NOMO-1 treated with DMSO at 0.1 percent for 48 hours (cell line): ENCODE measurements around the gene ADSL.
A peak's percentile ranks its signal among the peaks of the same experiment; 100 is the strongest.

Experiments used
- DNase-seq: peaks from one replicate; lab custom pipeline; 2025; ENCODE audit not compliant: unreplicated experiment; lab: John Stamatoyannopoulos, UW

ADSL gene

DNA sequence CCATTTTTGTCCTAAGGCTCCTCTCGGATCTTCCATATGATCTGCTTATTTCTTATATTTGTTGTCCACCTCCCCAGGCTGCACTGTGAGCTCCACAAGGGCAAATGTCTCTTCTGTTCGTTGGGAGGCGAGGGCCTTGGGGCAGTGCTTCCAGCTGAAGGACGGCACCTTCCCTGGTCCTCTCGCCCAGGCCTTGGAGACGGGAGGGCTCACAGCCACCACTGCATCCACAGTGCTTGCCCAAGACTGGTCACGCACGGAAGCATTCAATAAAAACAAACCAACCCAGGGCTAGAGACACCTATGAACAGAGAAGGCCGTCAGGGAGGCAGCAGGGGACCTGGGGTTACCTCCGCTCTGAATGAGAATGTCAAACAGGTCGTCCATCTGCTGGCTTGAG is 70.3 kb downstream of the ADSL start:
- DNase-seq = no peak

DNA sequence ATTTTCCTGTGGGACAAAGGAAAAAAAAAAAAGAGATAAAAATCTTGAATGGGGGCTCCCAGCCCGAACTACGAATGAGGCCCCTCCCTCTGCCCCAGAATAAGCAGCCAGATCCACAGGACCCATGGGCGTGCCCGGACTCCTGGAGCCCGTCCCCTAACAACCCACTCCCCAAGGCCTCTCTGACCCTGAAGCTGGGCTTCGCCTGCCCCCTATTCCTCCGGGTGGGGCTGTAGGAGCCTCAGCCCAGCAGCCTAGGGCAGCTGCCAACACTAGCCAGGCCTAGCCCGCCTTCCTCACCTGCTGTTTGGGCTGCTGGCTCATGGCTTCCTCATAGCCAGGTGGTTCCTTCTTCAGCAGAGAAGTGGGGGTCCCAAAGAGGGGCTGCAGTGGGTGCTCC is 70.7 kb downstream of the ADSL start:
- DNase-seq = no peak

DNA sequence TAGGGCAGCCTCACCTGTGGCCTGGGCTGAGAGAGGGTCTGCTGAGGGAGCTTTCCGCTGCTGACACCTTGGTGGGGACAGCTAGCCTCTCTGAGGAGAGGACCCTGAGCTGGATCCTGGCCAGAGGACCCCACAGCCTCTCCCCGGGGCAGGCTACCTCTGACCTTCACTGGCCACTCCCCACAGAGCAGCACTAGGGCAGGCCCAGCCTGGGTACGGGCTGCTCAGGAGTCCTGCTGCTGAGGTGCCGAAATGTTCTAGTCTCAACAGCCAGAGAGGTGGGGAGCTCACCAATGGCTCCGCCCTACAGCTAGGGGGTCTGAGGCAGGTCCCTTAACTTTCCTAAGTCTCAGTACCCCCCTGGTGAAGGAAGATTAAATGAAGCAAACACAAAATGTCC is 71.6 kb downstream of the ADSL start:
- DNase-seq = no peak

DNA sequence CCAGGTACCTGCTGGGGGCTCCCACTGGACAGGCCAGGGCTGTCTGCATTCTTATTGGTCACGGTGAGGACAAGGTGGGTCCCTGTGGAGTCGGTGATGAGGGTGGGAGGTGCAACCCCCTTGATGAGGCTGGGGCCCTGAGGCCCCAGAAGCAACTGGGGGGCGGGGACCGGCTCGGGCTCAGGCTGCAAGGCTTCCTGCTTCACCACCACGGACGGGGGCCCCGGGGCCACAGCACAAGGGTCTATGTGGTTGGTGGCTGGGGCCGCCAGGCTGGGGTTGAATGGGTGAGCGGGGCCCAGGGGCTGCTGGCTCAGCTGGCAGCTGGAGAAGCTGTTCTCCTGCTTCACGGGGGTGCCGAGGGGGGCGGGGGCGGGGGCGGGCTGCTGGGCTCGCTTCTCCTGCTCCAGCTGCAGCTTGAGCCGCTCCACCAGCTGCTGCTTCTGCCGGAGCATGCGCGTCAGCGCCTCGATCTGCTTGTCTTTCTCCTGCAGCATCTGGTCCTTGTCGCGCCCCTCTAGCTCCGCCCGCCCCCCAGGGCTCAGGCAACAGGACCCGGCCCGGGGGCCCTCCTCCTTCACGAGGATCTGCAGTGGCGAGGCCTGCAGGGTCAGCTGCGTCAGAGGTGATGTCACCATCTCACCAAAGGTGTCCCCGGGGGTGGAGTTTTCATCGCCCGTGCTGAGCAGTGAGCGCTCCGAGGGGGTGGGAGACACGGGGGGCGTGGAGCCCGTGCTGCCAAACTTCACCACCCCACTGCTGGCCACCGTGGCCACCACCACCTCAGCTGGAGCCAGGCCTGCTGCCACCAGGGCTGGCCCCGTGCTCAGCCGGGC is 72.3 kb downstream of the ADSL start:
- DNase-seq = no peak

DNA sequence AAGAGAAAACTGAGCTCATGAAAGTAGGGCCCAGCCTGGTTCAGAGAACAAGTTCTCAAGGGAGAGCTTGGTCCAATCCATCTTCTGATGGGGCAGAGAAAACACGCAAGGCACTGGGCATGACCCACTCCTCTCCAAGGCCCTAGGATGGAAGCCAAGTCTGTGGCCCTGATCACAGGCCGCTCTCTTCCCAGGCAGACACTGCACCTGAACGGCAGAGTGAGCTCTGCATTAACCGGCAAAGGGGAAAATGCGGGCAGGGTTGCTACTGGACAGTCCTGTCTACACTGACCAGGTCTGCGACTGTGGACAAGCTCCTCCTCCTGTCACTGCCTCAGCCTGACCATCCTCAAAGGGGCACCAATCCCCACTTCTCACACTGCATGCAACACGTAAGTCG is 73.4 kb downstream of the ADSL start:
- DNase-seq = no peak

DNA sequence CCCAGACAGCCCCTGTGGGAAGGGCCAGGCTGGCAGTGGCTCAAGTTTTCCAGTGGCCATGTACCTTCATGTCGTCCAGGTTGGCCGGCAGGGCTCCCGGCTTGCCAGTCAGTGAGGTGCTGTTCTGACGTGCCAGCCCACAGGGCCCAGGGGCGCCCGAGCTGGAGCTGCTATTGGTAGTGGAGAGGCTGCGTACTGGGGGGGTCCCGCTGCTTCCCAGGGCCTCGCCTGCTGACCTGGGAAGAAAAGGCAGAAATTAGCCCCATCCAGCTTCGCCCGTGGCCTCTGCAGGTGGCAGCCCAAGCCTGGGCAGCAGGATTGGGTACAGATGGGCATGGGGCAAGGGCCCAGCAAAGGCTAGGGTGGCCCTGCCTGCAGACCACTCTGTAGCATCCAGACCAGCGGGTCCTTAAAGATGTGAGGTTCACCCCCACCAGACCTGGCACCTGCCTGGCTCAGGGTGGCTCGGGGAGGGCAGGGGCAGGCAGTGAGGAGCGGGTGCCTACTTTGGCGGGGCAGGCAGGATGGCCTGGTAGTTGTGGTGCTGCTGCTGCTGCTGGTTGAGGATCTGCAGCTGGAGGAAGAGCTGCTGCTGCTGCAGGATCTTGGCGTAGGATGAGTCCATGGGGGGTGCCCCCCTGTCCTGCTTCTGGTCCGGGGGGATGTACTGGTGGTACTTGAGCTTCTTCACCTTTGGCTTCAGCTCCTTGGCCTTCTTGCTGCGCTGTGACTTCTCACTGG is 74.2 kb downstream of the ADSL start:
- no peak for DNase-seq

DNA sequence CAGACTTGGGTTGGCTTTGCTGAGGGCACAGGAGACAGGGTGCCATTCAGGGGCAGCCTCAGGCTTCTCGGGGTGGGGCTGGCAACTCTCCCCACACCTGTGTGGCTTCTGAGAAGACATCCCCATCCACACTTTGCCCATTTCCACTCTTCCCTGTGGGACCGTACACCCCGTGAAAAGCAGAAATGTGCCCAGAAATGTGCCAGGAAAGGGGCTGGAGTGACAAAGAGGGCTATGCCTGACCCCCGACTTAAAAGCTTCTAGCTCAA is 74.7 kb downstream of the ADSL start:
- DNase-seq = no peak

DNA sequence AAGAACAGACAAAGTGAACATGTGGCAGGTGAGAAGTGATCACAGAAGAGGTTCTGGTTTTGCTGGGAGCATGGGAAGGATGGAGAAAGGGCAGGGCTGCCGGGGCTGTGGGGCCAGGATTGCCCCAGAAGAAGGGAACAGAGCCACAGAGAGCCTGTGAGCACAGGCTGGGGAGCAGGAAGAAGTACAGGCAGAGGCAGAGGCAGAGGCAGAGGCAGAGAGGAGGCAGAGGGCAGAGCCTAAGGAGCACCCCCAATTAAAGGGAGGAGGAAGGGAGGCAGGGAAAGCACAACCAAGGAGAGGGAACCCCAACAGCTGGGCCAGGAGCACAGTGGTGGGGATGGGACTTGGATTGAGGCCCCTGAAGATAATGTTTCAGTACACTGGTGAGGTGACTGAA is 75.6 kb downstream of the ADSL start:
- no peak for DNase-seq

DNA sequence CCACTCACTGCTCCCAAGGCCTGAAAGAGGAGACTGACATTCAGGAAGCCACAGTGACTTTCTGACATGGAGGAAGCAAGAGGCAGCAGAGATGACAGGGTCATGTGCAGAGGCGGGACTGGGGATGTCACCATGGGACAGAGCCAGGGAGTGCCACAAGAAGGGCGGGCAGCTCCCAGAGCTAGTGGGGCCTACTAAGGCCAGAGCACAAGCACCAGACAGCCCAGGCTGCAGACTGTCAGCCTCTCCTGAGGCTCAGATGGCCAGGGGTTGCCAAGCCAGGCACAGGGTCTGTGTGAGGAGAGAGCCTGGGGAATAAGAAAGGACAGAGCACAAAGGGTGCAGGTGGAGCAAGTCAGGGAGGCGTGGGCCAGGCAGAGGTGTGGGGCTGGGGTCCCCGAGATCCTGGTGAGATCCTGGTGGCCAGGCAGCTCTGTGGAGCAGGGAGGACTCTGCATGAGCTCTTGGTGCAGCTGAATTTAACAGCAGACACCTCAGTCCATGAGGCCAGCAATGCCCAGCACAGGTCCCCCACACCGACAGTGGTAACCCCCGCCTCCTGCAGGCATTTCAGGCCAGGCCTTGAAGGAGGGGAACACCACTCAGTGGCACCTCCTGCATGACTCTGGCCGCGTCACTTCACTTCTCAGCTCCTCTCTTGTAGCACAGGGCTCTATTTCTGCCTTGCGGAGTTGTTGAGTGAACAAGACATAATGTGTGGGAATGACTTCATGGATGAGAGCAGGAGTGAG is 76.4 kb downstream of the ADSL start:
- no peak for DNase-seq

DNA sequence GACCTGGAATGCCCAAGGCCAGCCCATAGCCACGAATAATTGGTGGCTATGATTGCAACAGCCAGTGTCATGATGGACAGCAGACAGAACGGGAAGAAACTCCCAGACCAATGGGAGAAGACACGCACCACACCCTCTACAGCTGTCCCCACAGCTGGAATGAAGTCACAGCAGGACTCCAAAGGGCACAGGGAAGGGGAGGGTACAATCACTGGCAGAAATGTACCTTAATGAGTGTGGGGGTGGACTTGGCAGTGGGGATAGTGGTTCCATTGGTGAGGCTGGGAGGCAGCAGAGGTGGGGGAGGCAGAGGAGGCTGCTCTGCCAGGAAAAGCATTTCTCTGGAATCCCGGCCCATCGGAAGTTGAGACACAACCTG is 77.0 kb downstream of the ADSL start:
- DNase-seq = no peak

DNA sequence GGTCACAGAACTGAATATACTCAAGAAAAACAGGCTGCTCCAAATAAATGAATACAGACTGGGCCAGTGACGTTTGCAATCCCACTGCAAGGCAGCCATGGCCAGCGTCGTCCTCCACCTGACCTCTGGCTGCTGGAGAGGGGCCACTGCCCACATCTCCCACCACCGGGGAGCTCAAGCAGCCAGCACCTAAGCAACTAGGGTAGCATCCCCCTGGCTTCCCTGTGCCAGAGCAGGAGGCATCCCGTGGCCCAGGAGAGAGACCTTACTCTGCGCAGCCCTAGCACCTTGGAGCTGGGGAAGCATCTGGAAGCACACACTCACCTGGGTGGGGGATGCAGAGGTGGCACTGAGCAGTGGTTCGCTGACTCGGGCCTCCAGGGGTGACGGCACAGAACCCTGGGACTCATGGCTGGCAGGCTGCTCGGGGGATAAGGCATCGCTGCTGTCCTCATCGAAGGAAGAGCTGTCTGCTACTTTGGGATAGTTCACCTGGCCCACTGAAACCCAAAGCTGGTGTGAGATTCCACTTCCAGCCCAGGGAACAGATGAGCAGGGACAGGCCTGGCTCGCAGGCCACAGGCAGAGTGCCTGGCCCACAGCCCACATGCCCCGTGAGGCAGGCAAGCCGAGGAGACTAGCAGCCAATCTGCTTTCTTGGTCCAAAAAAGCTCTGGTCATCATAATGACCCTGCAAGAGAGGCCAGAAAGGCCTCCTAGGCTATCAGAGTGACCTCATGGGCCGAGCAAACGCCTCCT is 77.8 kb downstream of the ADSL start:
- no peak for DNase-seq

DNA sequence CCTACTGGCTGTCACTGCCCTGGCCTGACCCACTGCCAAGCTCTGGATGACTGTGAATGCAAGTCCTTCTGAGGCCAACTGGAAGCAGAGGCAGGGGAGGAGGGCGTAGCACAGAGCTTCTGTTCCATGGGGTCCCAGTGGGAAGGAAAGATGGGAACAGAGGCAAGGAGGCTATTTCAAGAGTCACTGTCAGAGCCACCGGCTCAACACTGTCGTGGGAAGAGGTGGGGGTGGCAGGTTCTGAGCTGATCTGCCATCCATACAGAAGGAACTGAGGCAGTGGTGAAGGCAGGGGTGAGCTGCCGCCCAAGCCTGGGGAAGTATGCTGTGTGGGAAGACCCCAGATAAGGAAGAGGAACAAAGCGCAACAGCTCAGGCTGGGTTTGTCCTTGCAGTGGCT is 78.8 kb downstream of the ADSL start:
- DNase-seq = no peak

DNA sequence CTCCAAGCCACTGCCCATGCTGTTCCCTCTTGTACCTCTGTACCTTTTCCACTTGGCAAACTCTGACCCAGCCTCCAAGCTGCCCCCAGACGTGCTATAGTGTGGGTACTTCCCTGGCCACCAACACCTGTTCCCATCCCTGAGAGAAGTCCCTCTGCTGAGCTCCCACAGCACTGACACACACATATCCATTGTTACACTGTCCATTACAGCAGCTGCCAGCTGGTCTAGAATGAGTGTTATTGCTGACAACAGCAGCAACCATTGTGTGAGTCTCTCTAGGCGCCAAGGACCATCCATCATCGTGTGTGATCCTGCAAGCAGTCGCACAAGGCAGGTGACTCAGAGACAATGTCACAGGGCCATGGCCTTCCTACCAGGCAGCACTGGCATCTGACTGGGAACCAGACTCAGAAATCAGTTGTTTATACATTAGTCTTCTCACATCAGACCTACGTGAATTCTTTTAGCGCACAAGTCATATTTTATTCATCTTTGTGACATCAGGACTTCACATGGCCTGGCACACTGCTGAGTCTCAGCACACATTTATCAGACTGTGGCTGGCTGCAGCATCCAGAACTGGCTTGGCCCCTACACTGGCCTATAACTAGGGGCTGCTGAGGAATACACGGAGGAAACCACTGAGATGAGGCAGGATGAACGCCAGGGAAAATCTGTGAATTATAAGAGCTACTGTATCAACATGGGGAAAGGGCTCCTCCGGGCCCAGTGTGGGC is 80.5 kb downstream of the ADSL start:
- no peak for DNase-seq

DNA sequence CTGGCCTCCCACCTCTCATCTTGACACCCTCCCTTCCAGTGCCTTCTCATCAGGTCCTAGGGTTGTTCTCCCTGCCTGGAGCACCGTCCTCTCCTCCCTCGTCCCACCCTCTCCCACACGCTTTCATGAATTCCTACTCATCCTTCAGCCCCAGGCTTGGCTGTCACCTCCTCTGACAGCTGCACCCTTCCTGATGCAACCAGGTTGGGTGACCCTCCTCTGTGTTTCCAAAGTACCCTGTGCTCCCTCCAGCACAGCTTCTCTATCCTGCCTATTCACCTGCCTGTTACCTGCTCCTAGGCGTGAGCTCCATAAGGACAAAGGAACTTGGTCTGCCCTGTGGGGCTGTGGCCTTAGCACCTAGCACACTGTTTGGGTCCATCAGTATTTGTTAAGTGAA is 82.5 kb downstream of the ADSL start:
- DNase-seq = no peak

DNA sequence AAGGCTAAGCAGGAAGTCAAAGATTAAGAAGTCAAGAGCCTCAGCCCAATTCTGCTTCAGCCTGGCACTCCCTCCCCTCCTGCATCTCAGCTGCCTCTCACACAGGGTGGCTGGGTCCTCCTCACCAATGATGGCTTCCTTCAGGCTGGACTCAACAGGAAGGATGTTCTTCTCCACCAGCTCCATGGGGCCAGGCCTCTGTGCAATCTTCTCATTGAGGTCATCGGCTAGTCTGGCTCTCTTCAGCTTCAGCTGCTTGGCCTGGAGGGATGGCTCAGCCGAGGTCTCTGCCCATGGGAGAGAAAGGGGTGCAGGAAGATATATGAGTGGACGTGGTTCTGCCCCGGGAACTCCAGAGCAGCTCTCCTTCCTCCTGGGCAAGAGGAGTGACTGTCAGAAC is 83.2 kb downstream of the ADSL start:
- DNase-seq = no peak

DNA sequence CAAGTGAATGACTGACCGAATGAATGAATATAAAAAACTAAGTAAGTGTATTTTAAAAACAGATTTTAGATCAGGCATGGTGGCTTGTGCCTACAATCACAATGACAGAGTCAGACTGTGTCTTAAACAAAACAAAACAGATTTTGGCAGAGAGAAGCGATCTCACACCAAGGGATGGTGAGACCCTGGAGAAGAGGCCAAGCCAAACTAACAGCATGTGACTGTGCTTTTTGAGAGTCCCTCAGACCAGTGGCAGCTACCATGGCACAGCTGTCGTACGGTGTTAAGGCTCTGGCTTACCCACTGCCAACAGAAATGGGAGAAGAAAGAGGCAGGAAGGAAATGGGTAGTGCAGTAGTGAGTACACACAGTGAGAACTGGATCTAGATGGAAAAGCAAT is 84.7 kb downstream of the ADSL start:
- no peak for DNase-seq

DNA sequence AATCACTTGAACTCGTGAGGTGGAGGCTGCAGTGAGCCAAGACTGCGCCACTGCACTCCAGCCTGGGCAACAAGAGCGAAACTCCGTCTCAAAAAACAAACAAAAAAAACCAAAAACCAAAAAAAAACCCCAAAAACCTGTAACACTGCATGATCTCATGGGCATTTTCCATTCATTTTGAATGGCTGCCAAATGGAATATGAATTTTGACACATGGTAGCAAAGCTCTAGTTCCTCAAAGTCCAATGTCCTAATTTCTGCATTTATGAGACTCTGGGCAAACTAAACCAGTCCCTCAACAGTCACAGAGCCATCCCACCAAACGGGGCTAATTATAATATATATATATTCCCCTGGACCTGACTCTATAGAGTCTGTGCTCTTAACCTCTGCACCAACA is 85.9 kb downstream of the ADSL start:
- DNase-seq = peak; percentile 18

DNA sequence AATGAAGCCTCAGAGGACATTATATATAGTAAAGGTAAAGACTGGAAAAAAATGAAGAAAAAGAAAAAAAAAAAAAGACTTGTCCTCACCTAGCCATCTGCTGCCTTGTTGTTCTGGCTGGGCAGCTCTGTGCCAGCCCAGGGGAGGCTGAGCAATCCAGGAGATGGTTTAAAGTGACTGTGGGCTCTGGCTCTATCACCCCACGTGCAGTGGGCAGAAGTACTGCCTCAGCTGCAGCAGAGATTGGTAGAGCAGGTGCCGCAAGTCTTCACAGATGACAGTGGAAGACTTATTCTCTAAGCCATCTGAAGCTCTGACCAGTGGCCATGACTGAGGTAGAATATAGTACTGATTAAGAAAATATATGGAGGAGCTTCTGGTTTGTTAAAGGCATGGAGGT is 86.3 kb downstream of the ADSL start:
- DNase-seq = no peak

DNA sequence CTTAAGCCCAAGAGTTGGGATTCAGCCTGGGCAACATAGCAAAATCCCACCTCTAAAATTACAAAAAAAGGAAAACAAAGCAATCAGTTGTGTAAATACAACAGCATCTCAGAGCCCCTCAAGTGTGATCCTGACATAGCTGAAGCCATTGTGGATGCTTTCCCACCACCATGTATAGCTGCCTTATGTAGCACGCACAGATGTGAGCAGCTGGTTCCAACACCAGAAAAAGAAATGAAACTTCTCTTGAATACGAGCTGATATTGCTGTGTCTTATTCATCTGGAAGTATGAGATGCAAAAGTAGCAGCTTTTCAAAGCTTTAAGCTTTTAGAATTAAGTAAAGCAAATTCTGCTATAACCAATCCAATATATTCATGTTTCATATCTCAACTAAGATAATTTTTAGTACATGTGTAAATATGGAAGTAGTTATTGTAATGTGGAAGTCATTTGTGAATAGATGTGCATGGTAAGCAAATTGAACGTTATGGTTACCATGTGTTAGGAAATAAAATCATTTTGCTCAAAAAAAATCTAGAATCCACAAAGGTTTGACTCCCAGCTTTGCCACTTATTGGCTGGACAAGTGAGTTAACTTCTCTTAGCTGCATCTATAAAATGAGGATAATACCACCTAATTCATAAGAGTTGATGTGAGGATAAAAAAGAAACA is 87.3 kb downstream of the ADSL start:
- peak; percentile 39 for DNase-seq

DNA sequence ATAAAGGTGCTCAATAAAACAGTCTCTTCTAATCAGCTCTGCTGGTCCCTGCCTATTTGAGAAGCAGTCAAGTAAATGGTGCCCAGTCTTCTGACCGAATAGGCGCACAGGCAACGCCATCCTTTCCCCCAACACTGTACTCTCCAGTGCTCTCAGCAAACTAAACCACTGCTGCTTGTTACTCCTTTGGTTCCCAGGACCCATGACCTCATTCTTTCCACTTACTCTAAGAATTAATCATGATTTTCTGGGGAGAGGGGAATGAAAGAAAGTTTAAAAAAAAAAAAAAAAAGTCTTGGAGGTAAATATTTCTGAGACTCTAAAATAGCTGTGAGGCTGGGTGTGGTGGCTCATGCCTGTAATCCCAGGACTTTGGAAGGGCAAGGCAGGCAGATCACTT is 87.8 kb downstream of the ADSL start:
- no peak for DNase-seq
